Gastroesophageal sphincter (tissue), 3 donors: ENCODE data around the gene CELSR1.

Source experiments
- CTCF ChIP-seq, 4 experiments: fragments of 200-600 bp in 2 of 4; fragments of 450-650 bp in 2 of 4; sonication (generic) in 1 of 4; IDR thresholded peaks; one replicate each; pipeline ENCODE4 v1.5.1; 2017 to 2019; ENCODE audit warnings: antibody characterized with exemption in 4 of 4, mild to moderate bottlenecking in 2 of 4, moderate library complexity in 2 of 4
- EP300 ChIP-seq: sonication (generic); formaldehyde crosslinking; IDR thresholded peaks from one replicate; pipeline ENCODE4 v1.6.1; 2017; ENCODE audit warnings: antibody characterized with exemption, mild to moderate bottlenecking
- POLR2A ChIP-seq, 2 donors: fragments of 450-650 bp; IDR thresholded peaks; one replicate each; pipeline ENCODE4 v1.6.1; 2017; ENCODE audit warnings: antibody characterized with exemption in 2 of 2, mild to moderate bottlenecking in 2 of 2, moderate library complexity in 1 of 2

GRCh38 chr22:46545086-46545792 lies 7.8 kb upstream of the CELSR1 start:
- TF ChIP-seq POLR2A (IDR thresholded peaks at IDR 0.05) (no peak), CTCF (IDR thresholded peaks at IDR 0.05) (no peak), EP300 (no peak)
